Psoas muscle (tissue), 8 donors: ENCODE results near the gene SLC41A2. TPM values are rescaled to one million over a fixed set of nuclear protein-coding genes. Genes with fewer than 3 reads are reported as not detected.

ENCODE experiments used
- ATAC-seq, 4 donors: fragments of 200-7000 bp; cut with Tn5 transposase; one replicate each; pipeline ENCODE4 v1.9.1; 2020; ENCODE audit warnings: moderate library complexity in 3 of 4, mild to moderate bottlenecking in 2 of 4
- DNase-seq, 2 donors: peaks; one replicate each; pipeline ENCODE4 v3.0.0-alpha.2; 2020
- H3K27ac ChIP-seq: fragments of 200-600 bp; one replicate; pipeline ENCODE4 v1.8.0; 2022
- H3K27me3 ChIP-seq, 3 donors: fragments of 200-600 bp in 1 of 3; one replicate each; pipeline versions ENCODE4 v1.6.1 to v1.8.0; 2013 to 2022; ENCODE audit warnings: low read length in 2 of 3, mild to moderate bottlenecking in 2 of 3, moderate library complexity in 1 of 3; ENCODE audit not compliant: insufficient read depth in 3 of 3
- H3K36me3 ChIP-seq, 2 donors: fragments of 200-600 bp in 1 of 2; one replicate each; pipeline versions ENCODE4 v1.6.1 to v1.8.0; 2013 to 2022; ENCODE audit warnings: low read depth in 1 of 2, mild to moderate bottlenecking in 1 of 2, moderate library complexity in 1 of 2; ENCODE audit not compliant: insufficient read depth in 1 of 2
- H3K4me1 ChIP-seq: fragments of 200-600 bp; one replicate; pipeline ENCODE4 v1.8.0; 2022
- H3K4me3 ChIP-seq: fragments of 200-600 bp; one replicate; pipeline ENCODE4 v1.8.0; 2022; ENCODE audit warnings: mild to moderate bottlenecking
- H3K9me3 ChIP-seq: fragments of 200-600 bp; one replicate; pipeline ENCODE4 v1.8.0; 2022
- CTCF ChIP-seq: fragments of 200-600 bp; IDR thresholded peaks from one replicate; pipeline ENCODE4 v1.8.0; 2022; ENCODE audit warnings: antibody characterized with exemption
- WGBS, 3 donors: extraction: QIAGEN DNeasy Blood & Tissue Kit; methylation state at CpG; one replicate each; pipeline versions ENCODE4 v1.1.6 to v1.1.7; 2013; 5-methylcytosine and 5-hydroxymethylcytosine counted together
- intact Hi-C, 2 donors: fragments of 100-400 bp; cut with DNase I; formaldehyde crosslinking; loops; one replicate each; pipeline versions ENCODE4 v1.11.0 to v1.14.2; 2022
- polyA plus RNA-seq, 3 donors: library from polyadenylated mRNA; stranded (reverse); fragments of 200-250 nt; gene quantifications; one replicate each; pipeline ENCODE4 v1.2.3, GENCODE V29; 2013
- total RNA-seq, 4 donors: library from RNA; stranded (reverse); fragmentation: NEBNext Ultra II Directional in 2 of 4; extraction: Animal tissue kit (Norgen Biotek cat#: 25700) in 2 of 4; gene quantifications; one replicate each; pipeline versions ENCODE4 v1.2.1 to v1.2.4, GENCODE V29; 2021 to 2023
- donor health status: healthy with polysubstance abuse.
- donor health status: DM: no; HTN: no; CAD: no; lungs with moderate emphysema.
- donor health status: Bipolar disorder and iron deficiency.
- donor health status: healthy.
- donor health status: DM: yes; HTN: yes; CAD: no.
- donor health status: DM: no; HTN: no; CAD: no.
- donor health status: DM: no; HTN: no; CAD: no.
- donor health status: DM: yes; HTN: yes; CAD: no.

SLC41A2 gene
- total and polyA plus RNA-seq, 7 donors, result 0.17 to 2.3 (median 0.62) TPM

- H3K9me3 ChIP-seq, result no peaks in the 10 kb centered on the region
- intact Hi-C loops, result no loop called here
- no peak for DNase-seq
- no peaks in the 10 kb centered on the region for H3K4me1 ChIP-seq
- no peak for ATAC-seq
- H3K27ac ChIP-seq, result no peak overlapping the region
- no peaks in the 10 kb centered on the region for H3K36me3 ChIP-seq
- H3K27me3 ChIP-seq, result no peaks in the 10 kb centered on the region
- no peak overlapping the region for H3K4me3 ChIP-seq
- whole genome bisulfite sequencing, 3 donors, result 69 to 85% (median 82%) methylated on average over 3 of the region's 3 CpGs
- no peak for TF ChIP-seq CTCF
Measured at GRCh38 chr12:104969343-104969742, 11.3 kb upstream of the SLC41A2 start.

- no peak for TF ChIP-seq CTCF
- intact Hi-C loops, result no loop called here
- Histone ChIP-seq H3K27me3 (peaks cover 0 to 4% (median 4%) of the 10 kb centered on the region in 3 donors), H3K4me3 (no peak overlapping the region), H3K9me3 (no peaks in the 10 kb centered on the region), H3K4me1 (no peaks in the 10 kb centered on the region), H3K27ac (no peak overlapping the region), H3K36me3 (no peaks in the 10 kb centered on the region)
- DNase-seq (no peak), ATAC-seq (no peak)
- 90 to 97% (median 94%) methylated on average over 4 of the region's 4 CpGs for WGBS, 3 donors
Measured at GRCh38 chr12:104966677-104967076, 8.6 kb upstream of the SLC41A2 start.

GRCh38 chr12:104964856-104965205 is 6.7 kb upstream of the SLC41A2 start:
- TF ChIP-seq CTCF, result no peak
- no peaks in the 10 kb centered on the region for H3K9me3 ChIP-seq
- ATAC-seq (no peak), DNase-seq (no peak)
- H3K36me3 ChIP-seq, result no peaks in the 10 kb centered on the region
- intact Hi-C loops, result no loop called here
- WGBS, 3 donors, result 54 to 62% (median 58%) methylated on average over 2 of the region's 2 CpGs
- no peaks in the 10 kb centered on the region for H3K4me1 ChIP-seq
- H3K4me3 ChIP-seq, result no peak overlapping the region
- no peak overlapping the region for H3K27ac ChIP-seq
- H3K27me3 ChIP-seq, result peaks cover 2 to 18% (median 4%) of the 10 kb centered on the region in 3 donors

GRCh38 chr12:104964167-104964855 is 6.2 kb upstream of the SLC41A2 start:
- ATAC-seq, result no peak
- peaks cover 2 to 20% (median 4%) of the 10 kb centered on the region in 3 donors for H3K27me3 ChIP-seq

More at GRCh38 chr12:104964167-104964855, 6.2 kb upstream of the SLC41A2 start:
- WGBS, 3 donors, result 60 to 69% (median 66%) methylated on average over 8 of the region's 8 CpGs
- DNase-seq, result no peak
- intact Hi-C loops, result no loop called here
- H3K36me3 ChIP-seq, result no peaks in the 10 kb centered on the region
- no peak overlapping the region for H3K27ac ChIP-seq
- no peak overlapping the region for H3K4me3 ChIP-seq
- H3K9me3 ChIP-seq, result no peaks in the 10 kb centered on the region
- no peaks in the 10 kb centered on the region for H3K4me1 ChIP-seq
- no peak for TF ChIP-seq CTCF
